Activated CD4-positive, alpha-beta T cell treated with anti-CD3 and anti-CD28 coated beads, Interleukin-2, amount 50 U/mL, for 16 hours (primary cell): ENCODE data around the gene UBAC1.
A peak's percentile ranks its signal among the peaks of the same experiment; 100 is the strongest.
"Not testable (repeated sequence)": the region's sequence is repeated elsewhere in the genome, so short reads cannot be mapped to it uniquely, and the experiment has no call there.

Experiments used
- DNase-seq: peaks from one replicate; pipeline ENCODE4 v3.0.0-alpha.2; 2020

Gene UBAC1

GRCh38 chr9:135893104-135893503 lies 68.1 kb downstream of the UBAC1 start:
- no peak for DNase-seq

GRCh38 chr9:135892327-135892726 lies 68.8 kb downstream of the UBAC1 start:
- DNase-seq = not testable (repeated sequence)

- no peak for DNase-seq
These were observed 70.0 kb downstream of the UBAC1 start for GRCh38 chr9:135891027-135891631.

DNA sequence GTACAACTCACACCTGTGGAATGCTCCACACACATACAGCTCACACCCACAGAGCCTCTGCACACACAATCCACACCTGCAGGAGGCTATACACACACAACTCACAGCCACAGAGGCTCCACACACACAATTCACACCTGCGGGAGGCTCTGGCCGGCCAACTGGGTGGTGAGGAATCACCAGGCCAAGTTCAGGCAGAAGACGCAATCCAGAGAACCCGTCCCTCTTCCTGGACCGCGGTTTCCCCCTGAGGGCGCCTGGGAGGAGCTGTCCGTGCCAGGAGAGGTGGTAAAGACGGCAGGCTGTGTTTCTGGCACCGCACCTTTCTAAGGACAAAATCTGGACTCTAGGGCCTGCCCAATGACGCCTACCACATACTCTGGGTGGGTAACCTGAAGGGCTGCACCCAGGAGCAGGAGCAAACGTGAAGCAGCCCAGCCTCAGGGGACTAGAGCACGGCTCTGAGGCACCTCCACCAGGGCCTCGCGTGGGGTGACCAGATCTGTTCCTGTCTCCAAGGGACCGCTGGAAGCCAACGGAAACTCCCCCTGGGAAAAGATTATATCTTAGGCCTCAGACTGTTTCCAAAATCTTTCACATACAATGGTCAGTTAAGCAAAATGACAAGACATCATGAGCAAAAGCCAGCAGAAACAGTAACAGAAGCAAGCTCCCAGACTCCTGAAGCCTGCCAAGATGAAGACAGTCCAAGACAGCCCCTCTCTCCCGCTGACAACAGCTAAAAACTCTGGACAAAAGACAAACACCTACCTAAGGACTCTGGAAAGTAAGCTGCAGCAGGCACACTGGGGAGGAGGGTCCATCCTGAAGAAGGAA lies 70.8 kb downstream of the UBAC1 start:
- no peak for DNase-seq

DNA sequence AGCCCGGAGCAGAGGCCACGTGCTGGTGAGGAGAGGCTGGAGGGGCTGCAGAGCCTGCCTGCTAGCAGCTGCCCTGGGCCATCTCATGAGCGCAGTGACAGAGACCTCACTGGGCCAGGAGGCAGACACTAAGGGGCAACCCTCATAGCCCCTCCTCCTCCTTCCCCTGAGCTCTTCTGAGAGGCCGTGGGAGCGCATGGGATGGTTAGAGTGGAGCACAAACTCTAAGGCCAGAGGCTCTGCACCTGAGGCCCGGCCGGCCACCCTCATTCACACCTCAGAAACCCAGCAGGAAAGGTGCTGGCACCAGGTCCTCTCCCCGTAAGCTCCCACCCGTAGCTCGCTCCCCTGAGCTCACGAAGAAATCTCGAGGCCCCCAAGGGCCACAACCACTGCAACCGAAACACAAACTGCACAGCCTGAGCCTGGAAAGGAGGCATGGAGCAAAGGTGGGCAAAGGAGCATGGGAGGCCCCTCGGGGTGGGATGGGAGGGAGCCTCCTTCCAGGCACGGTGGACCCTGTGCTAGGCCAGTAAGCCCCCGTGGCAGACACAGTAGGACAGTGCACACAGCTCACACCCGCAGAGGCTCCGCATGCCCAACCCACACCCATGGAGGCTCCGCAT lies 71.5 kb downstream of the UBAC1 start:
- no peak for DNase-seq

- DNase-seq = no peak
These were observed 72.3 kb downstream of the UBAC1 start for GRCh38 chr9:135888766-135889394.

DNA sequence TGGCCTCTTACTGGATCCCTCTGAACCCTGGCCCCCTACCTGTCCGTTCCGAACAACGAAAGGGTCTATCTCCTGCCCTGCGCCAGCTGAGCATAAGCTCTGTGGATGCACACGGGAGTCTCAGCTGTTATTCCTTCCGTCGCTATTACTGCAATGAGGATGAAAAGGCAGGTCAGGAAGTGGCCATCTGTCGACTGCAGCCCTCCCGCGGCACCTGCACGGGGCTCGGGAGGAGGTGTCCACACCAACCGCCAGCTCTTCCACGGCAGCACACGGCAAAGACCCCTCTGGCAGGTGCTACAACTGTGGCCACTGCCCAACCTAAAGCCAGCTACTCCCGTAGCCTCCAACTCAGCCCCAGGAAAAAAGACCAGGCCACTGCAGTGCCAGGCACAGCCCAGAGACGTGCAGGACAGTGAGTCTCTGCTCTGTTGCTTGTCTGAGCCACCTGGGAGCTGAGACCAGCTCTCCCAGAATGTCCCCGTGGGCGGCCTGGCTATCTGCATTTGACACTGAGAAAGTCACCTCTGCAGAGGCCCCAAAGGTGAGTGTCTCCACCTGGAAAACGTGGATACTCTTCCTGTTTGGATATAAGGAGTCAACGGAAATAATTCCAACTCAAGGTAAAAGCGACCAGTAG lies 72.9 kb downstream of the UBAC1 start:
- DNase-seq = no peak

- peak; percentile 60 for DNase-seq
These were observed 73.6 kb downstream of the UBAC1 start for GRCh38 chr9:135887585-135888050.

DNA sequence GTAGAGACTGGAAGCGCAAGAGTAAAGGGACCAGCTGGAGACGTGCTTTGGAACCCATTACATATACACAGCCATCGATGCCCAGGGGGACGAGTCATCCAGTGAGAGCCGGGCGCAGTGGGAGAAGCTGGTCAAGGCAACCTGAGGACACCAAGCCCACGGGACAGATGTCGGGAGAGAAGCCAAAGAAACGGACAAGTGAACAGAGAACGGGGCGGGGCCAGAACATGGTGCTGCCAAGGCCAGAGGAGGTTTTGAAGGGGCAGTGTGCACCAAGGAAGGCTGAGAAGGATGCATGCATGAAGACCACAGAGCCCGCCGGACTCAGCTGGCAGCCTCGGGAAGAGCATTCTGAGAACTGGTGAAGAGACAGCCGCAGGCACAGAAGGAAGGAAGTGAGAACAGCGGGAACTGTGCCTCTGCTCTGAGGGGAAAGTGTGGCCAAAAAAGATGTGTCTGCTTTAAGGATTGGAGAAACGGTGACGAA lies 74.1 kb downstream of the UBAC1 start:
- DNase-seq = no peak

GRCh38 chr9:135886147-135886981 lies 74.8 kb downstream of the UBAC1 start:
- DNase-seq = no peak

DNA sequence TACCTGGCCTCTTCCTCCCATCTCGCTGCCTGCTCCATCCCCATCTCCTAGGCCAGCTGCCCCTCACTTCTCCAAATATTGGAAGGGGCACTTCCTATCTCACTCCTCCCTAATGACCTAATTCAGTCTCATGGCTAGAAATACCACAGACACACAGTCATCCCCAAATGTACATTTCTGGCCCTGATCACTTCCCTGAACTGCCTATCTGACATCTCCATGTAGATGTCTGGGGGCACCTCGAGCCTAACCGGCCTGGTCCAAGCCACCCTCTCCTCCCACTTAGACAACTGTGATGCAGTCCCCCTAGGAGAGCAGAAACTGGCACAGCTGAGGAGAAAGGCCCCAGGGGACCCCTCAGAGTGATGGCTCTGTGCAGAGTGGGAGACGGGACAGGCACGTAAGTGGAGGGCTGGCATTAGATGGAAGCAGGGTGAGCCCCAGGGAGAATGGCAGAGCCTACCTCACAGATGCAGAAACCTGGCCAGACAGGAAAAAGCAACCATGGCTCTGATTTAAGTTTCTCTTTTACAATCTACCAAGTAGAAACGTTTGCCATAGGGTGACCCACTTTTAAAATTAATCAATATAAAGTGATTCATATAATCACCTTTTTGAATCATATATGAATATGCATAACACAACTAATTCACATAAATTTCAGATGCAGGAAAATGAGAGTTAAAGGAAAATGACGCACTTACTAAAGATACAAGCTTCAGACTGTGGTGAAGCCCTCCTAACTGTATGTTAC lies 75.9 kb downstream of the UBAC1 start:
- no peak for DNase-seq

DNA sequence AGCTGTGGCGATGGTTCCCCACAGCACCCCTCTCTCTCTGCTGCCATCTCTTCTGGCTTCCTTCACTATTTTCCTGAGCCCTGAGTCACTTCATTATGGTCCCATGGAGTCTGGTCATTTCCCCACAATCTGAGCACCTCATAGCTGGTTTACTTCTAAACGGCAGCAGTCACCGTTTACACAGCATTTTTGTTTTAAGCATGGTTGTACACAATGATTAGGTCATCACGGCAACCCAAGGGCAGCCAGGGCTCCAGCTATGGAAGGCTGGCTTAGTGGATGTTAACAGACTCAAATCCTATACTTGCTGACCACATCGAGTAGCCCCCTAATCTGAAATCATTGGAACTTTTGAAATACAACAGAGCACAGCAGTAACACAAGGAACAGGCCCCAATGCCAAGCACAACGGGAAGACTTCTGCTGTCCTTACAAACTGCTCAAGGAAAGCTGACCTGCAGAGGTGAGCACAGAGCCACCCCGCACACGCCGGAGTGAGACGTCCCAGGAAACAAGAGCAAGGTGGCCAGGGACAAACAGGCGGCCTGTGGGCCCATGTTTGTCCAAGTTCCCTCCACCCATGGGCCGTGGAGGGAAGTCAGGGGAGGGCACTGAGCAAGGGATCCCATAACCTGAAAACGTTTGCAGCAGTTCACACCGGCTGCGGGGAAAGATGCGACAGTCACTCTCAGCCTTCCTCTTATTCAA lies 76.7 kb downstream of the UBAC1 start:
- no peak for DNase-seq

DNA sequence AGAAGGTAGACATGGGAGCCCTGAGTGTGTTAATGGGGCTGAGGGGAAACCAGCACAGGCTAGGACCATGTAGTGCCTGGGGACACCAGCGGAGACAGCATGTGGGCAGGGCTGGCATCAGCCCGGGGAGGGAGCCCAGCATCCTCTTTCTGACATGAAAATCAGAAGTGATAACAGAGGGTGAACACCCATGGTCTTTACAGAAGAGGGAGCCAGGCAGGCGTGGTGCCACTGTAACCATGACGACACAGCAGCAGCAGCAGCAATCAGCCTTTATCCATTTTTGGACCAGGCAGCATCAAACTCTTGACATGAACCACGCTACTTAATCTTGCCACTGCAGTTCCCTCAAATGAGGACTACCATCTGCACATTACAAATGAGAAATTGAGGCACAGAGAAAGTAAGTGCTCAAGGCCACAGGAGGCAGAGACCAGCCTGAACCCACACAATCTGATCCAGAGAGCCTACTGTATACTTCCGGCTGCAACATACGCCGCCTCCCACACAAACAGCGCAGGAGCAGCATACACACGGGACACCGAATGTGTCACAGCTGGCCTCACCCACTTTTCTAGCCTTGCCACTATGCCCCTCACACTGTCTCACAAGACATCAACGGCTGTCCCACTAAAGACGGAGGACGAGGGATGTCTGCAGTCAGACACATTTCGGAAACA lies 77.6 kb downstream of the UBAC1 start:
- no peak for DNase-seq
